Measurements from ENCODE around the gene LSM14A.

DNA sequence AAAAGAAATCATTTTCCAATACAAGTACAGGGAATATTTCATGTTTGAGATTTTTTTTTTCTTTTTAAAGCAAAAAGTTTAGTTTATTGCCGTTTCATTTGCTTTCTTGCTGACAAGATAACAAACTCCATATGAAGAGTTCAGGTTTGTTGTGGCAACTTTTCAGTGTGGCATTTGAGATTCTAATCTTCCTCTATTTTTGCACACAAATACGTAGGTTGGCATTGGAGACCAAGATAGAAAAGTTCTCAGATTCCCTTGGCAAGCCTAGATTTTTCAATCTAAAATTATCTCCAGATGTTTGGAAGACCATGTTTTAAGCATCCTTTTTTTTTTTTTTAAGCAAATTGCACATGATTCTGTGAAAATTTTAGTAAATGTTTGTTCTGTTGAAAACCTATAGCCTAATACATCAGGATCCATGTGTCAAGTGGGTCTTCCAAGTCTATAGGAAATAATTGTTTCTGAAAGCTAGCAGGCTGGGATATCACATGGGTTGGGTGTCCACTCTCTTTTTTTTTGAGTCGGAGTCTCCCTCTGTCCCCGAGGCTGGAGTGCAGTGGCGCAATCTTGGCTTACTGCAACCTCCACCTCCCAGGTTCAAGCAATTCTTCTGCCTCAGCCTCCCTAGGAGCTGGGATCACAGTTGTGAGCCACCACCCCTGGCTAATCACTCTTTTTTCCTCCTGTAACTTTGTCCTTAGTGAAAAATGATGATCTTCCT, 84.7 kb downstream of the LSM14A start:
- TF ChIP-seq, protein P1, sequence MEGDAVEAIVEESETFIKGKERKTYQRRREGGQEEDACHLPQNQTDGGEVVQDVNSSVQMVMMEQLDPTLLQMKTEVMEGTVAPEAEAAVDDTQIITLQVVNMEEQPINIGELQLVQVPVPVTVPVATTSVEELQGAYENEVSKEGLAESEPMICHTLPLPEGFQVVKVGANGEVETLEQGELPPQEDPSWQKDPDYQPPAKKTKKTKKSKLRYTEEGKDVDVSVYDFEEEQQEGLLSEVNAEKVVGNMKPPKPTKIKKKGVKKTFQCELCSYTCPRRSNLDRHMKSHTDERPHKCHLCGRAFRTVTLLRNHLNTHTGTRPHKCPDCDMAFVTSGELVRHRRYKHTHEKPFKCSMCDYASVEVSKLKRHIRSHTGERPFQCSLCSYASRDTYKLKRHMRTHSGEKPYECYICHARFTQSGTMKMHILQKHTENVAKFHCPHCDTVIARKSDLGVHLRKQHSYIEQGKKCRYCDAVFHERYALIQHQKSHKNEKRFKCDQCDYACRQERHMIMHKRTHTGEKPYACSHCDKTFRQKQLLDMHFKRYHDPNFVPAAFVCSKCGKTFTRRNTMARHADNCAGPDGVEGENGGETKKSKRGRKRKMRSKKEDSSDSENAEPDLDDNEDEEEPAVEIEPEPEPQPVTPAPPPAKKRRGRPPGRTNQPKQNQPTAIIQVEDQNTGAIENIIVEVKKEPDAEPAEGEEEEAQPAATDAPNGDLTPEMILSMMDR (IDR thresholded peaks at IDR 0.05) = no peak
- no peak for TF ChIP-seq POLR2A (IDR thresholded peaks at IDR 0.05)
